Stimulated activated CD4-positive, alpha-beta T cell treated with anti-CD3 and anti-CD28 coated beads, Interleukin-15, amount 100 ng/mL, for 24 hours (primary cell): ENCODE measurements around the gene ZNF598.

ENCODE experiments used
- DNase-seq: peaks from one replicate; pipeline ENCODE4 v3.0.0-alpha.2; 2020

ZNF598 gene

GRCh38 chr16:2005646-2006045 lies 4.0 kb downstream of the ZNF598 start:
- no peak for DNase-seq

- no peak for DNase-seq
Observed at GRCh38 chr16:2004795-2005517, 4.7 kb downstream of the ZNF598 start.

GRCh38 chr16:2003827-2004641 lies 5.6 kb downstream of the ZNF598 start:
- DNase-seq: peak; percentile 95

GRCh38 chr16:2003231-2003826 lies 6.3 kb downstream of the ZNF598 start:
- DNase-seq: no peak

- no peak for DNase-seq
Observed at GRCh38 chr16:2002406-2003230, 7.0 kb downstream of the ZNF598 start.

GRCh38 chr16:2001456-2002355 lies 7.9 kb downstream of the ZNF598 start:
- DNase-seq: no peak

GRCh38 chr16:2001035-2001434 lies 8.6 kb downstream of the ZNF598 start:
- no peak for DNase-seq

GRCh38 chr16:1999866-2000514 lies 9.6 kb downstream of the ZNF598 start:
- no peak for DNase-seq

- DNase-seq: no peak
Observed at GRCh38 chr16:1998852-1999801, 10.5 kb downstream of the ZNF598 start.

GRCh38 chr16:1998360-1998835 lies 11.2 kb downstream of the ZNF598 start:
- no peak for DNase-seq

- DNase-seq: no peak
Observed at GRCh38 chr16:1997494-1998359, 11.9 kb downstream of the ZNF598 start.

- no peak for DNase-seq
Observed at GRCh38 chr16:1993731-1994131, 15.9 kb downstream of the ZNF598 start.

GRCh38 chr16:1992704-1993317 lies 16.8 kb downstream of the ZNF598 start:
- DNase-seq: no peak

GRCh38 chr16:1991948-1992703 lies 17.5 kb downstream of the ZNF598 start:
- DNase-seq: peak; percentile 97

GRCh38 chr16:1991588-1991947 lies 18.1 kb downstream of the ZNF598 start:
- DNase-seq: no peak

- DNase-seq: peak; percentile 61
Observed at GRCh38 chr16:1991135-1991551, 18.5 kb downstream of the ZNF598 start.

- peak; percentile 50 for DNase-seq
Observed at GRCh38 chr16:1990351-1991134, 19.1 kb downstream of the ZNF598 start.
